Upper lobe of left lung (tissue), 4 donors: ENCODE data around the gene CCNQ.

Experiments used
- CTCF ChIP-seq, 6 experiments: fragments of 450-650 bp in 4 of 6; fragments of 200-600 bp in 2 of 6; sonication (generic) in 2 of 6; IDR thresholded peaks; one replicate each; pipeline ENCODE4 v1.5.1; 2016 to 2019; ENCODE audit warnings: antibody characterized with exemption in 6 of 6
- EP300 ChIP-seq, 4 donors: sonication (generic); formaldehyde crosslinking; IDR thresholded peaks; one replicate each; pipeline ENCODE4 v1.5.1; 2017; ENCODE audit warnings: antibody characterized with exemption in 4 of 4, control low read depth in 2 of 4
- POLR2A ChIP-seq, 4 donors: fragments of 450-650 bp; IDR thresholded peaks; one replicate each; pipeline ENCODE4 v1.5.1; 2016 to 2017; ENCODE audit warnings: antibody characterized with exemption in 4 of 4, mild to moderate bottlenecking in 2 of 4

GRCh38 chrX:153551135-153551534 lies 47.8 kb downstream of the CCNQ start:
- TF ChIP-seq CTCF (IDR thresholded peaks at IDR 0.05) (no peak), EP300 (IDR thresholded peaks at IDR 0.05) (no peak), POLR2A (IDR thresholded peaks at IDR 0.05) (no peak)
